Measurements from ENCODE around the gene TRPM5. TPM values are rescaled to one million over a fixed set of nuclear protein-coding genes. Genes with fewer than 3 reads are reported as not detected.

The TRPM5 gene
- polyA plus RNA-seq, 1 donor (not counting 4 experiments of a cell fraction or from before 2014, with no cell fraction given): not detected

DNA sequence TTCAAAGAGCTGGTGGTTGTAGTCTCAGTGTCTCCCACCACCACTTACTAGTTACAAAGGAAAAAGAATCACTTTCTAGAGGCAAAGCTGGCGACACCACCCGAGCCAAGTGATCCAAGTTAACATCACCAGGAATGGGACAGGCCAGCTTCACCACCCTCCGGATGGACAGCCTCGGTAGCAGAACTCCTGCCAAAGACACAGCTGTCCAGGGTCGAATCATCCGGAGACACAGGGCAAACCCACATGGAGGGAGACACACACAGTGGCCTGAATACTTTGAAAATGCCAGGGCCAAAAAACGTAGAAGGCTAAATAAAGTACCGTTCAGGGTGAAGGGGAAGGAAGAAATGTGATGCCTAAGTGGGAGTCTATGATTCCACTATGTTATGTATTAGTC, 33.6 kb upstream of the TRPM5 start:
- no peaks in the 10 kb centered on the region for H3K36me3 ChIP-seq (ENCODE audit: control insufficient read depth in 2 of 2, extremely low read depth in 1 of 2, insufficient read depth in 2 of 2, low read length in 2 of 2)

DNA sequence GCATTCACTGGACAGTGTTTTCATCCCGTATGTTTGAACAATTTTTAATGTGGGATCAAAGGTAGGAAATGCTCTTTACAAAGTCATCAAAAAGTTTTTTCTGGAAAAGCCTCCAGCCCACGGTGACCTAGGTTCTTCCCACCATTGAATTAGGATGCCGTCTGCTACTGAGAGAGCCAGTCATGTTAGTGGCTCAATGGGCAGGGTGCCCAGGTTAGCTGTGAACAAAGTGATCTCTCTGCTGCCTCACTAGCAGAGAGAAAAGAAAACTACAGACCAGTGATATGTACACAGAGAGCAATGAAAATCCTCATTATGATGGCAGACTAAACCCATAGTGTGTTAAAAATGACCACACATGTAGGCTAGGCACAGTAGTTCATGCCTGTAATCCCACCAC, 32.9 kb upstream of the TRPM5 start:
- Histone ChIP-seq H4K20me1 (ENCODE audit: control insufficient read depth, extremely low read depth, insufficient read depth, low read length) (no peaks in the 10 kb centered on the region), H3K27me3 (ENCODE audit: control insufficient read depth, extremely low read depth, insufficient read depth, low read length) (no peaks in the 10 kb centered on the region), H3K4me1 (ENCODE audit: control insufficient read depth, extremely low read depth, insufficient read depth, low read length) (peaks cover 8% of the 10 kb centered on the region), H3K4me3 (ENCODE audit: control insufficient read depth in 2 of 3, extremely low read depth in 1 of 3, insufficient read depth in 2 of 3, low read depth in 1 of 3, low read length in 3 of 3) (no peak overlapping the region), H3K9me1 (ENCODE audit: control insufficient read depth, extremely low read depth, insufficient read depth, low read length) (no peaks in the 10 kb centered on the region), H3K27ac (ENCODE audit: control insufficient read depth, insufficient read depth, low read length) (no peak overlapping the region), H2AFZ (ENCODE audit: control insufficient read depth, low read length) (no peak overlapping the region), H3K9me3 (ENCODE audit: control insufficient read depth, low read depth, low read length) (no peaks in the 10 kb centered on the region), H3K79me2 (ENCODE audit: control insufficient read depth, insufficient read depth, low read length) (no peaks in the 10 kb centered on the region), H3K9ac (ENCODE audit: control insufficient read depth, extremely low read depth, insufficient read depth, low read length) (no peak overlapping the region), H3K36me3 (ENCODE audit: control insufficient read depth in 2 of 2, extremely low read depth in 1 of 2, insufficient read depth in 2 of 2, low read length in 2 of 2) (no peaks in the 10 kb centered on the region), H3K4me2 (ENCODE audit: control insufficient read depth, extremely low read depth, insufficient read depth, low read depth, low read length) (no peak overlapping the region)
- FAIRE-seq (no peak), DNase-seq (ENCODE audit: low read depth, low spot score) (no peak)
- dilution Hi-C loops (cut with MboI; ENCODE audit: extremely low pct_ligation_motif_present, low sequenced_read_pairs): no loop called here
- TF ChIP-seq EZH2 (IDR thresholded peaks at IDR 0.05; ENCODE audit: low read length): no peak
- TF ChIP-seq, protein P1, sequence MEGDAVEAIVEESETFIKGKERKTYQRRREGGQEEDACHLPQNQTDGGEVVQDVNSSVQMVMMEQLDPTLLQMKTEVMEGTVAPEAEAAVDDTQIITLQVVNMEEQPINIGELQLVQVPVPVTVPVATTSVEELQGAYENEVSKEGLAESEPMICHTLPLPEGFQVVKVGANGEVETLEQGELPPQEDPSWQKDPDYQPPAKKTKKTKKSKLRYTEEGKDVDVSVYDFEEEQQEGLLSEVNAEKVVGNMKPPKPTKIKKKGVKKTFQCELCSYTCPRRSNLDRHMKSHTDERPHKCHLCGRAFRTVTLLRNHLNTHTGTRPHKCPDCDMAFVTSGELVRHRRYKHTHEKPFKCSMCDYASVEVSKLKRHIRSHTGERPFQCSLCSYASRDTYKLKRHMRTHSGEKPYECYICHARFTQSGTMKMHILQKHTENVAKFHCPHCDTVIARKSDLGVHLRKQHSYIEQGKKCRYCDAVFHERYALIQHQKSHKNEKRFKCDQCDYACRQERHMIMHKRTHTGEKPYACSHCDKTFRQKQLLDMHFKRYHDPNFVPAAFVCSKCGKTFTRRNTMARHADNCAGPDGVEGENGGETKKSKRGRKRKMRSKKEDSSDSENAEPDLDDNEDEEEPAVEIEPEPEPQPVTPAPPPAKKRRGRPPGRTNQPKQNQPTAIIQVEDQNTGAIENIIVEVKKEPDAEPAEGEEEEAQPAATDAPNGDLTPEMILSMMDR (optimal IDR thresholded peaks at IDR 0.05 in 1 of 3, IDR thresholded peaks at IDR 0.05 in 1 of 3, conservative IDR thresholded peaks at IDR 0.05 in 1 of 3; ENCODE audit: extremely low read depth in 1 of 3, insufficient read depth in 2 of 3, low read length in 3 of 3): no peak

More for the DNA sequence above, 33.6 kb upstream of the TRPM5 start:
- no peak for TF ChIP-seq EZH2 (IDR thresholded peaks at IDR 0.05; ENCODE audit: low read length)
- TF ChIP-seq, protein P1 (optimal IDR thresholded peaks at IDR 0.05 in 1 of 3, IDR thresholded peaks at IDR 0.05 in 1 of 3, conservative IDR thresholded peaks at IDR 0.05 in 1 of 3; ENCODE audit: extremely low read depth in 1 of 3, insufficient read depth in 2 of 3, low read length in 3 of 3): no peak
- Histone ChIP-seq H3K27ac (ENCODE audit: control insufficient read depth, insufficient read depth, low read length) (no peak overlapping the region), H3K9ac (ENCODE audit: control insufficient read depth, extremely low read depth, insufficient read depth, low read length) (no peak overlapping the region), H2AFZ (ENCODE audit: control insufficient read depth, low read length) (no peak overlapping the region), H3K4me2 (ENCODE audit: control insufficient read depth, extremely low read depth, insufficient read depth, low read depth, low read length) (no peak overlapping the region), H3K9me3 (ENCODE audit: control insufficient read depth, low read depth, low read length) (no peaks in the 10 kb centered on the region), H3K79me2 (ENCODE audit: control insufficient read depth, insufficient read depth, low read length) (no peaks in the 10 kb centered on the region), H3K9me1 (ENCODE audit: control insufficient read depth, extremely low read depth, insufficient read depth, low read length) (no peaks in the 10 kb centered on the region), H3K4me1 (ENCODE audit: control insufficient read depth, extremely low read depth, insufficient read depth, low read length) (peaks cover 8% of the 10 kb centered on the region), H3K4me3 (ENCODE audit: control insufficient read depth in 2 of 3, extremely low read depth in 1 of 3, insufficient read depth in 2 of 3, low read depth in 1 of 3, low read length in 3 of 3) (no peak overlapping the region), H3K27me3 (ENCODE audit: control insufficient read depth, extremely low read depth, insufficient read depth, low read length) (no peaks in the 10 kb centered on the region), H4K20me1 (ENCODE audit: control insufficient read depth, extremely low read depth, insufficient read depth, low read length) (no peaks in the 10 kb centered on the region)
- FAIRE-seq: no peak
- dilution Hi-C loops (cut with MboI; ENCODE audit: extremely low pct_ligation_motif_present, low sequenced_read_pairs): no loop called here
- DNase-seq (ENCODE audit: low read depth, low spot score): no peak
